H9 (cell line): ENCODE results near the gene ST8SIA2. TPM values are rescaled to one million over a fixed set of nuclear protein-coding genes. Genes with fewer than 3 reads are reported as not detected.

ENCODE experiments used
- DNase-seq: peaks from one replicate; pipeline ENCODE4 v3.0.0-alpha.2; 2017
- H2AFZ ChIP-seq: one replicate; pipeline ENCODE4 v1.6.1; 2013; ENCODE audit warnings: mild to moderate bottlenecking, low read length, control low read depth, moderate library complexity
- H2AK5ac ChIP-seq: 2 replicates; pipeline ENCODE4 v1.6.1; 2013; ENCODE audit warnings: low read length, control low read depth, mixed read lengths; ENCODE audit not compliant: insufficient read length
- H2BK120ac ChIP-seq: one replicate; pipeline ENCODE4 v1.6.1; 2013; ENCODE audit warnings: low read depth, mild to moderate bottlenecking, low read length, control low read depth, inconsistent platforms; ENCODE audit not compliant: poor library complexity, severe bottlenecking
- H2BK12ac ChIP-seq: 2 replicates; pipeline ENCODE4 v1.6.1; 2013; ENCODE audit warnings: low read length, control low read depth, mixed read lengths, low read depth; ENCODE audit not compliant: insufficient read length
- H2BK15ac ChIP-seq: 2 replicates; pipeline ENCODE4 v1.6.1; 2013; ENCODE audit warnings: low read depth, low read length, control low read depth
- H2BK20ac ChIP-seq: one replicate; pipeline ENCODE4 v1.6.1; 2013; ENCODE audit warnings: low read depth, mild to moderate bottlenecking, low read length, control low read depth, inconsistent platforms; ENCODE audit not compliant: poor library complexity, severe bottlenecking
- H2BK5ac ChIP-seq: 2 replicates; pipeline ENCODE4 v1.6.1; 2013; ENCODE audit warnings: low read length, control low read depth, mixed read lengths; ENCODE audit not compliant: insufficient read length
- H3K14ac ChIP-seq: 2 replicates; pipeline ENCODE4 v1.6.1; 2013; ENCODE audit warnings: low read length, control low read depth; ENCODE audit not compliant: insufficient read depth
- H3K18ac ChIP-seq: 2 replicates; pipeline ENCODE4 v1.6.1; 2013; ENCODE audit warnings: low read depth, mild to moderate bottlenecking, mixed read lengths, low read length, control low read depth; ENCODE audit not compliant: insufficient read length
- H3K23ac ChIP-seq: 2 replicates; pipeline ENCODE4 v1.6.1; 2013; ENCODE audit warnings: low read length, control low read depth, mixed read lengths, low read depth; ENCODE audit not compliant: insufficient read length
- H3K23me2 ChIP-seq: 2 replicates; pipeline ENCODE4 v1.6.1; 2013; ENCODE audit warnings: low read depth, mild to moderate bottlenecking, mixed read lengths, low read length, control low read depth; ENCODE audit not compliant: insufficient read length, poor library complexity, severe bottlenecking
- H3K27ac ChIP-seq: 2 replicates; pipeline ENCODE4 v1.5.1; 2013; ENCODE audit warnings: low read length, control low read depth, mixed read lengths, low read depth; ENCODE audit not compliant: insufficient read length
- H3K27me3 ChIP-seq: 2 replicates; pipeline ENCODE4 v1.6.1; 2013; ENCODE audit warnings: low read length, control low read depth, inconsistent platforms; ENCODE audit not compliant: insufficient read depth
- H3K4ac ChIP-seq: 2 replicates; pipeline ENCODE4 v1.6.1; 2013; ENCODE audit warnings: low read depth, mild to moderate bottlenecking, control low read depth, inconsistent platforms, low read length, moderate library complexity
- H3K4me1 ChIP-seq: 2 replicates; pipeline ENCODE4 v1.6.1; 2013; ENCODE audit warnings: low read length, control low read depth, inconsistent platforms; ENCODE audit not compliant: insufficient read depth
- H3K4me2 ChIP-seq: 2 replicates; pipeline ENCODE4 v1.6.1; 2013; ENCODE audit warnings: low read length, control low read depth, mixed read lengths; ENCODE audit not compliant: insufficient read length, insufficient read depth
- H3K56ac ChIP-seq: 2 replicates; pipeline ENCODE4 v1.6.1; 2013; ENCODE audit warnings: low read depth, mild to moderate bottlenecking, mixed read lengths, low read length, control low read depth; ENCODE audit not compliant: insufficient read length
- H3K79me1 ChIP-seq: 2 replicates; pipeline ENCODE4 v1.6.1; 2013; ENCODE audit warnings: low read depth, mild to moderate bottlenecking, moderate library complexity, low read length, control low read depth, inconsistent platforms; ENCODE audit not compliant: insufficient read depth, poor library complexity, severe bottlenecking
- H3K79me2 ChIP-seq: 2 replicates; pipeline ENCODE4 v1.6.1; 2013; ENCODE audit warnings: low read length, control low read depth, inconsistent platforms; ENCODE audit not compliant: insufficient read depth
- H3K9ac ChIP-seq: 2 replicates; pipeline ENCODE4 v1.6.1; 2013; ENCODE audit warnings: low read length, control low read depth, mixed read lengths; ENCODE audit not compliant: insufficient read length; ENCODE audit errors: extremely low read depth
- H3K9me3 ChIP-seq: one replicate; pipeline ENCODE4 v1.6.1; 2013; ENCODE audit warnings: low read depth, low read length, inconsistent platforms; ENCODE audit not compliant: control insufficient read depth
- H3T11ph ChIP-seq: one replicate; pipeline ENCODE4 v1.6.1; 2013; ENCODE audit warnings: mild to moderate bottlenecking, low read length, control low read depth, inconsistent platforms
- H4K20me1 ChIP-seq: one replicate; pipeline ENCODE4 v1.6.1; 2013; ENCODE audit not compliant: control insufficient read depth, insufficient read length, insufficient read depth
- H4K5ac ChIP-seq: 2 replicates; pipeline ENCODE4 v1.6.1; 2013; ENCODE audit warnings: low read depth, mild to moderate bottlenecking, mixed read lengths, low read length, control low read depth; ENCODE audit not compliant: insufficient read length
- H4K8ac ChIP-seq: replicated peaks from 2 replicates; pipeline ENCODE4 v1.6.1; 2013; ENCODE audit warnings: low read length, control low read depth, mixed read lengths, low read depth; ENCODE audit not compliant: insufficient read length
- H4K91ac ChIP-seq: 2 replicates; pipeline ENCODE4 v1.6.1; 2013; ENCODE audit warnings: low read depth, mild to moderate bottlenecking, moderate library complexity, mixed read lengths, low read length, control low read depth; ENCODE audit not compliant: insufficient read length
- H3K27ac Mint-ChIP-seq, 3 experiments: 2 replicates in 2 of 3; 3 replicates in 1 of 3; pipeline ENCODE4 v1.8.0; 2020 to 2021; ENCODE audit warnings: mixed read lengths in 3 of 3, mild to moderate bottlenecking in 1 of 3, moderate library complexity in 1 of 3
- H3K27me3 Mint-ChIP-seq: 2 replicates; pipeline ENCODE4 v1.8.0; 2021; ENCODE audit warnings: low read depth, mild to moderate bottlenecking, moderate library complexity, mixed read lengths
- H3K36me3 Mint-ChIP-seq, 3 experiments: 2 replicates in 2 of 3; 3 replicates in 1 of 3; pipeline ENCODE4 v1.8.0; 2020 to 2021; ENCODE audit warnings: low read depth in 3 of 3, mixed read lengths in 3 of 3; ENCODE audit not compliant: insufficient read depth in 1 of 3
- H3K4me1 Mint-ChIP-seq, 2 experiments: 2 replicates each; pipeline ENCODE4 v1.8.0; 2020; ENCODE audit warnings: mixed read lengths in 2 of 2
- H3K4me3 Mint-ChIP-seq, 2 experiments: 2 replicates in 1 of 2; 3 replicates in 1 of 2; pipeline ENCODE4 v1.8.0; 2020 to 2021; ENCODE audit warnings: mild to moderate bottlenecking in 2 of 2, mixed read lengths in 2 of 2, moderate library complexity in 1 of 2
- H3K9me3 Mint-ChIP-seq, 2 experiments: 2 replicates in 1 of 2; 3 replicates in 1 of 2; pipeline ENCODE4 v1.8.0; 2020; ENCODE audit warnings: mild to moderate bottlenecking in 2 of 2, mixed read lengths in 2 of 2, moderate library complexity in 1 of 2
- WGBS: extraction: QIAGEN DNeasy Blood & Tissue Kit; methylation state at CpG from one replicate; pipeline ENCODE4 v1.1.7; 2013; ENCODE audit warnings: missing lambda C conversion rate, low lambda C conversion rate, mixed read lengths; ENCODE audit not compliant: insufficient read length; ENCODE audit errors: extremely low coverage; 5-methylcytosine and 5-hydroxymethylcytosine counted together
- total RNA-seq: library from RNA; stranded (reverse); gene quantifications from 2 replicates; pipeline ENCODE4 v1.2.1, GENCODE V29; 2021
- TF ChIP-seq, protein P1 (sequence below): fragments of 200-600 bp; sonication (generic); conservative IDR thresholded peaks from 3 replicates; pipeline ENCODE4 v1.8.0; 2021; ENCODE audit warnings: antibody characterized with exemption, mild to moderate bottlenecking

The ST8SIA2 gene
- total RNA-seq, 1 experiment from 2014 or later, result 1.8 TPM

DNA sequence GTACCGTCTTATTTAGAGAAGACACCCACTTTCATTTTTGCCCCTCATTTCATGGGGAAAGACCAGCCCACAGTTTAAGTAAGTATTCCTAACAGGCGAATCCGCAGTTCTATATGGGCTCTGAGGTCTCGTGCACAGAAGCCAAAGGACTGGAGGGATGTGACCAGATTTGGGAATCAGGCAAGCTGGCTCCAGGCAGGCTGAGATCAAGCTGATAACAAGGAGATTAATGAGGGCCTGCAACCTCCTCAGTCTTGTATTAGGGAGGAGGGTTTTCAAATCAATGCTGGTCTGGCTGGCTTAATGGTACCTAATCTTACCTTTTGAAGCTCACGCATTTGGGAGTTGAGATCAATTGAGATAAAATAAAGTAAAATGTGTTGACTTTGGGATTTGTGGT is 15.3 kb downstream of the ST8SIA2 start:
- Histone ChIP-seq H2AFZ (no peak overlapping the region), H3K4me1 (no peaks in the 10 kb centered on the region), H3K27me3 (no peaks in the 10 kb centered on the region), H3K18ac (no peak overlapping the region), H3K27ac (no peak overlapping the region), H2BK12ac (no peak overlapping the region), H3K23me2 (no peaks in the 10 kb centered on the region), H3K23ac (no peak overlapping the region), H2BK15ac (no peak overlapping the region), H3K56ac (no peak overlapping the region), H3K14ac (no peak overlapping the region), H3K9me3 (no peaks in the 10 kb centered on the region), H3K4ac (no peak overlapping the region), H2BK120ac (no peak overlapping the region), H3K79me2 (no peaks in the 10 kb centered on the region), H3T11ph (no peak overlapping the region), H4K8ac (no peak overlapping the region), H4K20me1 (no peaks in the 10 kb centered on the region), H2AK5ac (no peak overlapping the region), H3K79me1 (no peaks in the 10 kb centered on the region), H3K9ac (no peak overlapping the region), H3K4me2 (no peak overlapping the region), H4K5ac (no peak overlapping the region), H4K91ac (no peak overlapping the region), H2BK5ac (no peak overlapping the region), H2BK20ac (no peak overlapping the region)
- Mint-ChIP-seq H3K36me3 (no peaks in the 10 kb centered on the region), H3K4me3 (no peak overlapping the region), H3K9me3 (no peaks in the 10 kb centered on the region), H3K27me3 (peaks cover 29% of the 10 kb centered on the region), H3K27ac (no peak overlapping the region), H3K4me1 (peaks cover 14 to 29% of the 10 kb centered on the region in 2 experiments)
- TF ChIP-seq, protein P1, sequence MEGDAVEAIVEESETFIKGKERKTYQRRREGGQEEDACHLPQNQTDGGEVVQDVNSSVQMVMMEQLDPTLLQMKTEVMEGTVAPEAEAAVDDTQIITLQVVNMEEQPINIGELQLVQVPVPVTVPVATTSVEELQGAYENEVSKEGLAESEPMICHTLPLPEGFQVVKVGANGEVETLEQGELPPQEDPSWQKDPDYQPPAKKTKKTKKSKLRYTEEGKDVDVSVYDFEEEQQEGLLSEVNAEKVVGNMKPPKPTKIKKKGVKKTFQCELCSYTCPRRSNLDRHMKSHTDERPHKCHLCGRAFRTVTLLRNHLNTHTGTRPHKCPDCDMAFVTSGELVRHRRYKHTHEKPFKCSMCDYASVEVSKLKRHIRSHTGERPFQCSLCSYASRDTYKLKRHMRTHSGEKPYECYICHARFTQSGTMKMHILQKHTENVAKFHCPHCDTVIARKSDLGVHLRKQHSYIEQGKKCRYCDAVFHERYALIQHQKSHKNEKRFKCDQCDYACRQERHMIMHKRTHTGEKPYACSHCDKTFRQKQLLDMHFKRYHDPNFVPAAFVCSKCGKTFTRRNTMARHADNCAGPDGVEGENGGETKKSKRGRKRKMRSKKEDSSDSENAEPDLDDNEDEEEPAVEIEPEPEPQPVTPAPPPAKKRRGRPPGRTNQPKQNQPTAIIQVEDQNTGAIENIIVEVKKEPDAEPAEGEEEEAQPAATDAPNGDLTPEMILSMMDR, result no peak
- no peak for DNase-seq
- no CpG with 5 or more reads among the region's 5 CpGs for WGBS
